HEK293T (cell line): Measurements from ENCODE around the gene TBC1D3B.
"Not testable (repeated sequence)": the region's sequence is repeated elsewhere in the genome, so short reads cannot be mapped to it uniquely, and the experiment has no call there.

Experiments used
- ARNT ChIP-seq: fragments of 450-650 bp; IDR thresholded peaks from 2 replicates; pipeline ENCODE4 v1.6.1; 2017; ENCODE audit warnings: mild to moderate bottlenecking
- BHLHE40 ChIP-seq: fragments of 450-650 bp; IDR thresholded peaks from 2 replicates; pipeline ENCODE4 v1.6.1; 2016; ENCODE audit warnings: mild to moderate bottlenecking, moderate library complexity, borderline replicate concordance
- CTBP1 ChIP-seq: fragments of 450-650 bp; IDR thresholded peaks from 2 replicates; pipeline ENCODE4 v1.6.1; 2016; ENCODE audit warnings: borderline replicate concordance
- FOXM1 ChIP-seq: fragments of 450-650 bp; IDR thresholded peaks from 2 replicates; pipeline ENCODE4 v1.6.1; 2017; ENCODE audit warnings: mild to moderate bottlenecking, borderline replicate concordance
- LEF1 ChIP-seq: fragments of 450-650 bp; IDR thresholded peaks from 2 replicates; pipeline ENCODE4 v1.6.1; 2017; ENCODE audit warnings: mild to moderate bottlenecking, borderline replicate concordance
- SUZ12 ChIP-seq: fragments of 450-650 bp; IDR thresholded peaks from 2 replicates; pipeline ENCODE4 v1.6.1; 2016; ENCODE audit warnings: mild to moderate bottlenecking
- TARDBP ChIP-seq: fragments of 450-650 bp; IDR thresholded peaks from 2 replicates; pipeline ENCODE4 v1.6.1; 2016

- TF ChIP-seq ARNT, TARDBP, FOXM1, BHLHE40, SUZ12, LEF1, CTBP1: not testable (repeated sequence)
Measured at GRCh38 chr17:36168836-36169235, 7.6 kb downstream of the TBC1D3B start.
